KOPT-K1 (cell line): ENCODE data around the gene PITPNM1.
"Not testable (repeated sequence)": the region's sequence is repeated elsewhere in the genome, so short reads cannot be mapped to it uniquely, and the experiment has no call there.

Experiments used
- H3K27ac ChIP-seq: fragments of 200-600 bp; sonication (generic); 2 replicates; pipeline ENCODE4 v1.5.1; 2016; ENCODE audit warnings: antibody characterized with exemption, mild to moderate bottlenecking, low read depth, low read length; ENCODE audit not compliant: poor library complexity, severe bottlenecking
- H3K36me3 ChIP-seq: fragments of 200-600 bp; sonication (generic); 2 replicates; pipeline ENCODE4 v1.5.1; 2017; ENCODE audit warnings: antibody characterized with exemption, mild to moderate bottlenecking, low read length, moderate library complexity; ENCODE audit not compliant: insufficient read depth
- H3K9me3 ChIP-seq: fragments of 200-600 bp; sonication (generic); 2 replicates; pipeline ENCODE4 v1.5.1; 2017; ENCODE audit warnings: antibody characterized with exemption, low read length, mild to moderate bottlenecking; ENCODE audit not compliant: insufficient read depth, poor library complexity, severe bottlenecking

PITPNM1 gene

GRCh38 chr11:67490727-67491065, 14.5 kb downstream of the PITPNM1 start:
- Histone ChIP-seq H3K9me3 (no peaks in the 10 kb centered on the region), H3K36me3 (peaks cover 92% of the 10 kb centered on the region), H3K27ac (no peak overlapping the region)

GRCh38 chr11:67489885-67490726, 15.1 kb downstream of the PITPNM1 start:
- peaks cover 86% of the 10 kb centered on the region for H3K36me3 ChIP-seq
- H3K27ac ChIP-seq = no peak overlapping the region

GRCh38 chr11:67489203-67489884, 15.8 kb downstream of the PITPNM1 start:
- no peaks in the 10 kb centered on the region for H3K9me3 ChIP-seq
- no peak overlapping the region for H3K27ac ChIP-seq
- peaks cover 80% of the 10 kb centered on the region for H3K36me3 ChIP-seq

More at GRCh38 chr11:67489885-67490726, 15.1 kb downstream of the PITPNM1 start:
- no peaks in the 10 kb centered on the region for H3K9me3 ChIP-seq

- peak overlapping the region; percentile 99 for H3K27ac ChIP-seq
- peaks cover 53% of the 10 kb centered on the region for H3K36me3 ChIP-seq
- H3K9me3 ChIP-seq = no peaks in the 10 kb centered on the region
Observed at GRCh38 chr11:67486481-67487195, 18.5 kb downstream of the PITPNM1 start.

GRCh38 chr11:67485873-67486361, 19.2 kb downstream of the PITPNM1 start:
- Histone ChIP-seq H3K36me3 (peaks cover 46% of the 10 kb centered on the region), H3K27ac (peak overlapping the region; percentile 99)
- not testable (repeated sequence) for H3K9me3 ChIP-seq

GRCh38 chr11:67484847-67485311, 20.3 kb downstream of the PITPNM1 start:
- Histone ChIP-seq H3K36me3 (peaks cover 35% of the 10 kb centered on the region), H3K9me3 (no peaks in the 10 kb centered on the region), H3K27ac (peak overlapping the region; percentile 99)

- Histone ChIP-seq H3K27ac (peak overlapping the region; percentile 99), H3K9me3 (no peaks in the 10 kb centered on the region), H3K36me3 (peaks cover 27% of the 10 kb centered on the region)
Observed at GRCh38 chr11:67483831-67484665, 21.1 kb downstream of the PITPNM1 start.

GRCh38 chr11:67482827-67483798, 22.1 kb downstream of the PITPNM1 start, which contains the start of gene AIP:
Gene AIP (plus strand): TSS chr11:67483026. CDS start chr11:67483159, 133 bp downstream.
- Histone ChIP-seq H3K9me3 (no peaks in the 10 kb centered on the region), H3K36me3 (peaks cover 18% of the 10 kb centered on the region), H3K27ac (peak within 1 kb of the TSS; percentile 99)

- no peaks in the 10 kb centered on the region for H3K9me3 ChIP-seq
- peaks cover 10% of the 10 kb centered on the region; the same call in 1 of the 2 replicates for H3K36me3 ChIP-seq
- H3K27ac ChIP-seq = peak overlapping the region; percentile 99
Observed at GRCh38 chr11:67482275-67482826, 22.8 kb downstream of the PITPNM1 start.

GRCh38 chr11:67477344-67478050, 27.7 kb downstream of the PITPNM1 start:
- H3K36me3 ChIP-seq, H3K9me3 ChIP-seq, H3K27ac ChIP-seq: not testable (repeated sequence)

- not testable (repeated sequence) for H3K27ac ChIP-seq, H3K9me3 ChIP-seq
Observed at GRCh38 chr11:67476692-67477091, 28.5 kb downstream of the PITPNM1 start.

GRCh38 chr11:67472882-67473281, 32.3 kb downstream of the PITPNM1 start:
- H3K36me3 ChIP-seq = no peaks in the 10 kb centered on the region
- H3K9me3 ChIP-seq = no peaks in the 10 kb centered on the region
- no peak overlapping the region for H3K27ac ChIP-seq

More at GRCh38 chr11:67476692-67477091, 28.5 kb downstream of the PITPNM1 start:
- H3K36me3 ChIP-seq = not testable (repeated sequence)
